Measurements from ENCODE around the gene OR9G4. TPM values are rescaled to one million over a fixed set of nuclear protein-coding genes. Genes with fewer than 3 reads are reported as not detected.

OR9G4 gene
- total RNA-seq: not detected

DNA sequence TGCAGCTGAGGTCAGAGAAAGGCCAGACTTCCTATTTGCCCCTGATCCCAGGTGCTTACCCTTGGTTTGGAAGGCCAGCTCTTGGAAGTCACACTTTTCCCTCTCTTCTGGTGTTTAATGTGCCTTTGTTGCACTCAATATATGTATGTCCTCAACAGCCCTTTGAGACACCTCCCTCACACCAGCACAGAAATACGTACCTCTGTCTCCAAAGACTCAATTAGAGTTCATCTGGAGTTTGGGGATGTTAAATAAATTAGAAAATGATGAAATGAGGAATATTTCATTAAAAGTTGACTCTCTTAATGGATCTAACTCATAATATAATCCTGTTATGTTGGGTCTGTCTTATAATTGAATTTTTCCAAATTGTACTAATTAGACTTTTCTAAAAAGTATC is at the start of gene OR9G4:
Gene OR9G4, minus strand, starts transcription at position 101 of the 400 bp plus-strand sequence. CDS start 4,931 bp downstream, outside the sequence.
- Histone ChIP-seq H3K4me1 (no peaks in the 10 kb centered on the region), H3K9me3 (no peaks in the 10 kb centered on the region), H3K4me3 (no peak within 1 kb of the TSS), H3K27me3 (no peaks in the 10 kb centered on the region), H3K27ac (no peak within 1 kb of the TSS), H3K36me3 (no peaks in the 10 kb centered on the region)
- TF ChIP-seq, protein P1, sequence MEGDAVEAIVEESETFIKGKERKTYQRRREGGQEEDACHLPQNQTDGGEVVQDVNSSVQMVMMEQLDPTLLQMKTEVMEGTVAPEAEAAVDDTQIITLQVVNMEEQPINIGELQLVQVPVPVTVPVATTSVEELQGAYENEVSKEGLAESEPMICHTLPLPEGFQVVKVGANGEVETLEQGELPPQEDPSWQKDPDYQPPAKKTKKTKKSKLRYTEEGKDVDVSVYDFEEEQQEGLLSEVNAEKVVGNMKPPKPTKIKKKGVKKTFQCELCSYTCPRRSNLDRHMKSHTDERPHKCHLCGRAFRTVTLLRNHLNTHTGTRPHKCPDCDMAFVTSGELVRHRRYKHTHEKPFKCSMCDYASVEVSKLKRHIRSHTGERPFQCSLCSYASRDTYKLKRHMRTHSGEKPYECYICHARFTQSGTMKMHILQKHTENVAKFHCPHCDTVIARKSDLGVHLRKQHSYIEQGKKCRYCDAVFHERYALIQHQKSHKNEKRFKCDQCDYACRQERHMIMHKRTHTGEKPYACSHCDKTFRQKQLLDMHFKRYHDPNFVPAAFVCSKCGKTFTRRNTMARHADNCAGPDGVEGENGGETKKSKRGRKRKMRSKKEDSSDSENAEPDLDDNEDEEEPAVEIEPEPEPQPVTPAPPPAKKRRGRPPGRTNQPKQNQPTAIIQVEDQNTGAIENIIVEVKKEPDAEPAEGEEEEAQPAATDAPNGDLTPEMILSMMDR (IDR thresholded peaks at IDR 0.05): no peak
- DNase-seq (ENCODE audit: low spot score): no peak

DNA sequence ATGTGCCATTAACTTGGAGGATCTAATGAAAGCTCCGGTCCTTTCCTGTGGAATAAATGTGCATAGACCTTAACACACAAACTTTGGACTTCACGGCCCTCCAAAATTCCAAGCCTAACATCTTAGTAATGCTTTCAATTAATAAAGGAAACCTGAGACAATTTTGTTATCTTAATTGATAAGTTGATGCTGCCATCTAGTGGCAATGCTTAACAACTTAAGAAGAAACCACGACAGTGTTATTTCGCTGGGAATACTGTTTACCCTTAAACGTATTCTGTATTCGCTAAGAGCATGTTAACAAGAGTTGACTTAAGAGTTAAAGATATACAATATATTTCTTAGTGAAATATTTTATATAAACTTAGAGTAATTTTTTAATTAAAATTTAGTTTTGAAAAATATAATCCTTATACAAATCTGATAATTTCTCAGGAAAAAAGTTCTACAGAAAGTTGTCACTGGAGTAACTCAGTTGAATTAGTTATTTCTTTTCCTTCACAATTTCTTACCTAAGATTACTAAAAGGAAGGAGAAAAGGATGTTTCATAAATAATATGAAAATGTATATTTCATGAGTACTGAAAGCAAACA is 35.0 kb upstream of the OR9G4 start:
- H3K27me3 ChIP-seq: peaks cover 0 to 3% of the 10 kb centered on the region in 2 donors
- H3K4me3 ChIP-seq: no peak overlapping the region
- no peak overlapping the region for H3K27ac ChIP-seq
- no peak for DNase-seq (ENCODE audit: low spot score)
- no peaks in the 10 kb centered on the region for H3K4me1 ChIP-seq
- H3K36me3 ChIP-seq: no peaks in the 10 kb centered on the region
- H3K9me3 ChIP-seq: peaks cover 0 to 9% of the 10 kb centered on the region in 2 donors
- TF ChIP-seq, protein P1 (IDR thresholded peaks at IDR 0.05): peak; percentile 44 to 72

DNA sequence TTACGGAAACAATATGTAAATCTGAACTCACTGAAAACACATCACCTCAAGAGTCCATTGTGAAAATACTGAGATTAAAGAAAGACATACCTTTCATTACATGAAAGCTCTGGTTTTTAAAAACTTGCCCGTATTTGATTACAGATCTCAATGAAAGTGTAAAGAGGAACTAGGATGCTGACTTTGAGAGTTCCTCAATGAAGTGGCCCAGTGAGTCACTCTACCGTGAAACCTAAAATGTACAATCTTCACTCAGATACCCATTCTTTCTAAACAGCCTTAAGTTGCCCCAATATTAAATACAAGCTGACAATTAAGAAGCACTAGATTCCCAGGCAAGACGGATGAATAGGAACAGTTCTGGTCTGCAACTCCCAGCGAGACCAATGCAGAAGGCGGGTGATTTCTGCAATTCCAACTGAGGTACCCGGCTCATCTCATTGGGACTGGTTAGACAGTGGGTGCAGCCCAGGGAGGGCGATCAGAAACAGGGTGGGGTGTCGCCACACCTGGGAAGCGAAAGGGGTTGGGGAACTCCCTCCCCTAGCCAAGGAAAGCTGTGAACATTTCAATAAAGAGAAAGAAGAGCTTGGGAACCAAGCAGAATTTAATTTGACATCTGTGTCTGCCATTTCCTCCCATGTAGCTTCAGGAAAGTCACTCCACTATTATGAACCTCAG is 33.8 kb upstream of the OR9G4 start:
- H3K9me3 ChIP-seq: peaks cover 0 to 9% of the 10 kb centered on the region in 2 donors
- DNase-seq (ENCODE audit: low spot score): no peak
- no peak overlapping the region for H3K4me3 ChIP-seq
- H3K27ac ChIP-seq: no peak overlapping the region
- no peaks in the 10 kb centered on the region for H3K4me1 ChIP-seq
- TF ChIP-seq, protein P1 (IDR thresholded peaks at IDR 0.05): no peak
- peaks cover 0 to 3% of the 10 kb centered on the region in 2 donors for H3K27me3 ChIP-seq
- H3K36me3 ChIP-seq: no peaks in the 10 kb centered on the region

DNA sequence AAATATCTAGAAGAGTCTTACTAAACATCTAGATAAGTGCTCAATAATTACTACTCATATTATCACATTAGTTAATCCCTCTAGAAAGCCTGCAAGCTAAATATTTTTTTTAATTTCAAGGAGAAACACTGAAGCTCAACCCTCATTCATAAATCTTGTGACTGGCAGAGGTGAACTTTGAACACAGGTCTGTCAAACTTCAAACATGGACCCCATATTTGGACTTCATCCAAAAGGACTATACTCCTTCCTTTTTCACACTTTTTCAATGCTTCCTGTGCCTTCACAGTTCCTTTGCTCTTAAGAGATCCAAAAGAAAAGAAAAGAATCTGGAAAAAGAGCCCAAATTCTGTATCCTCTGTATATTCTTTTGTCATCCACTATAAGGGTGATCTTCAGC is 28.3 kb upstream of the OR9G4 start:
- Histone ChIP-seq H3K4me1 (no peaks in the 10 kb centered on the region), H3K36me3 (no peaks in the 10 kb centered on the region), H3K9me3 (no peaks in the 10 kb centered on the region), H3K4me3 (no peak overlapping the region), H3K27ac (no peak overlapping the region), H3K27me3 (no peaks in the 10 kb centered on the region)
- no peak for DNase-seq (ENCODE audit: low spot score)
- TF ChIP-seq, protein P1 (IDR thresholded peaks at IDR 0.05): no peak

DNA sequence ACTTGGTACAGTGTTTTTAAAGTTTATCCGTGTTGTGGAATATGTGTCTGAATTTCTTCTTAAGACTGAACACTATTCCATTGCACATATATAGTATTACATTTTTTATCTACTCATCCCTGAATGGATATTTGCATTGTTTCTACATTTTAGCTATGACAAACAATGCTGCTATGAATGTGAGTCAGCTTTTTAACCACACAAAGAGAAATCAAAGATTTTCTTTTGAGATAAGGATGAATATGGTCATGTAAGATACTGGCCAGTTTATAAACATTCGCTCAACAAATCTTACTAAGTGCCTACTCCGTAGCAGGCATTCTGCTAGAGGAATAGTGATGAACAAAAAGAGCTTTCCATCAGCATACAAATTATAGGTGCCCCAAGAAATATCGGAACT is 16.5 kb upstream of the OR9G4 start:
- Histone ChIP-seq H3K36me3 (no peaks in the 10 kb centered on the region), H3K4me1 (no peaks in the 10 kb centered on the region), H3K9me3 (no peaks in the 10 kb centered on the region), H3K27ac (no peak overlapping the region), H3K27me3 (no peaks in the 10 kb centered on the region), H3K4me3 (no peak overlapping the region)
- TF ChIP-seq, protein P1 (IDR thresholded peaks at IDR 0.05): no peak
- DNase-seq (ENCODE audit: low spot score): no peak

Data from right atrium auricular region (tissue), 2 donors.